Testis (tissue), 3 donors: ENCODE data around the gene MXRA5. TPM values are rescaled to one million over a fixed set of nuclear protein-coding genes. Genes with fewer than 3 reads are reported as not detected.
"Not testable (repeated sequence)": the region's sequence is repeated elsewhere in the genome, so short reads cannot be mapped to it uniquely, and the experiment has no call there.

ENCODE experiments used
- DNase-seq: peaks from one replicate; pipeline ENCODE4 v3.0.0-alpha.2; 2019
- H3K27ac ChIP-seq, 2 donors: fragments of 200-600 bp; sonication (generic); one replicate each; pipeline ENCODE4 v1.5.1; 2019
- H3K27me3 ChIP-seq: fragments of 200-600 bp; sonication (generic); one replicate; pipeline ENCODE4 v1.5.1; 2019
- H3K36me3 ChIP-seq: fragments of 200-600 bp; sonication (generic); one replicate; pipeline ENCODE4 v1.5.1; 2017; ENCODE audit warnings: low read depth; ENCODE audit errors: missing control alignments
- H3K4me1 ChIP-seq: fragments of 200-600 bp; sonication (generic); one replicate; pipeline ENCODE4 v1.5.1; 2019
- H3K4me3 ChIP-seq, 2 donors: fragments of 200-600 bp; sonication (generic); one replicate each; pipeline ENCODE4 v1.5.1; 2017 to 2019
- H3K9me3 ChIP-seq: fragments of 200-600 bp; sonication (generic); one replicate; pipeline ENCODE4 v1.5.1; 2017
- POLR2A ChIP-seq: fragments of 450-650 bp; IDR thresholded peaks from one replicate; pipeline ENCODE4 v1.6.1; 2017; ENCODE audit warnings: antibody characterized with exemption, mild to moderate bottlenecking, moderate library complexity
- WGBS, 2 donors: methylation state at CpG; one replicate each; pipeline ENCODE4 v1.1.5; 2018; 5-methylcytosine and 5-hydroxymethylcytosine counted together
- intact Hi-C: fragments of 100-400 bp; cut with DNase I; formaldehyde crosslinking; loops from one replicate; pipeline ENCODE4 v1.15.1; 2023; ENCODE audit warnings: low total_unique reads
- polyA plus RNA-seq: library from polyadenylated mRNA; stranded (reverse); fragments of 350-450 nt; fragmentation: Illumina TruSeq; extraction: RNeasy Lipid Tissue Mini Kit (QIAGEN cat#74804); gene quantifications from one replicate; pipeline ENCODE4 v1.2.3, GENCODE V29; 2014; ENCODE audit warnings: low read depth, low replicate concordance; ENCODE audit not compliant: insufficient read depth
- total RNA-seq, 2 donors: library from RNA; depleted of rRNA; stranded (reverse); fragments of >200 nt; gene quantifications; one replicate each; pipeline ENCODE4 v1.2.3, GENCODE V29; 2016
- TF ChIP-seq, protein P1 (sequence below), 3 experiments: fragments of 450-650 bp in 2 of 3; fragments of 200-600 bp in 1 of 3; sonication (generic) in 1 of 3; IDR thresholded peaks; one replicate each; pipeline ENCODE4 v1.5.1; 2016 to 2019; ENCODE audit warnings: antibody characterized with exemption in 3 of 3, mild to moderate bottlenecking in 2 of 3, moderate library complexity in 1 of 3

Gene MXRA5
- total and polyA plus RNA-seq, 3 donors from 2014 or later, result 0.31 to 8.6 (median 0.68) TPM

DNA sequence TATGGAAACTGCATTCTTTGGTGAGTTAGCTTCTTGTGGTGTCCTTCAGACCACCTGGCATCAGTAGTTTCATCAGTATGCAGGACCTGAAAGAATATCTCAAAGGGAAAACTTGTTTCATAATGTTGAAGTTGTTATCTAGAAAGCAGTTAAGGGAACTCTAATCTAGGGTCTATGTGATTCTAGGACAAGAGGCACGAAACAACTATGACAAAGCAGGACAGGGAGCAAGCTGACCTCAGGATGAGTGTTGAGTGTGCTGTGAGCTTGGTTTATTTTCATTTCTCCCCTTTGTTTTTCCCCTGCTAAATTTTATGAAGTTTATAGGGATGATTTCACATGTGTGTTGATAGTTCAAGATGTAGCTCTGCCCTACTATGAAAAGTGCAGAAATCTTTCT lies 65.7 kb downstream of the MXRA5 start:
- intact Hi-C loops, result no loop called here

DNA sequence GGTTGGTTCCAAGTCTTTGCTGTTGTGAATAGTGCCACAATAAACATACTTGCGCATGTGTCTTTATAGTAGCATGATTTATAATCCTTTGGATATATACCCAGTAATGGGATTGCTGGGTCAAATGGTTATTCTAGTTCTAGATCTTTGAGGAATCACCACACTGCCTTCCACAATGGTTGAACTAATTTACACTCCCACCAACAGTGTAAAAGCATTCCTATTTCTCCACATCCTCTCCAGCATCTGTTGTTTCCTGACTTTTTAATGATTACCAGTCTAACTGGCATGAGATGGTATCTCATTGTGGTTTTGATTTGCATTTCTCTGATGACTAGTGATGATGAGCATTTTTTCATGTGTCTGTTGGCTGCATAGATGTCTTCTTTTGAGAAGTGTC lies 72.8 kb downstream of the MXRA5 start:
- H3K27me3 ChIP-seq, H3K27ac ChIP-seq, DNase-seq, H3K36me3 ChIP-seq, intact Hi-C loops, H3K4me1 ChIP-seq, H3K4me3 ChIP-seq, H3K9me3 ChIP-seq: not testable (repeated sequence)
- 94 to 100% methylated on average over 1 of the region's 1 CpG for WGBS, 2 donors

More for the DNA sequence above, 65.7 kb downstream of the MXRA5 start:
- H3K9me3 ChIP-seq, result no peaks in the 10 kb centered on the region
- no peak overlapping the region for H3K27ac ChIP-seq
- H3K4me1 ChIP-seq, result no peaks in the 10 kb centered on the region
- no peak overlapping the region for H3K4me3 ChIP-seq
- WGBS, 2 donors, result 38% methylated on average over 1 of the region's 1 CpG
- H3K36me3 ChIP-seq, result no peaks in the 10 kb centered on the region
- no peak for DNase-seq
- no peak for TF ChIP-seq POLR2A
- TF ChIP-seq, protein P1, sequence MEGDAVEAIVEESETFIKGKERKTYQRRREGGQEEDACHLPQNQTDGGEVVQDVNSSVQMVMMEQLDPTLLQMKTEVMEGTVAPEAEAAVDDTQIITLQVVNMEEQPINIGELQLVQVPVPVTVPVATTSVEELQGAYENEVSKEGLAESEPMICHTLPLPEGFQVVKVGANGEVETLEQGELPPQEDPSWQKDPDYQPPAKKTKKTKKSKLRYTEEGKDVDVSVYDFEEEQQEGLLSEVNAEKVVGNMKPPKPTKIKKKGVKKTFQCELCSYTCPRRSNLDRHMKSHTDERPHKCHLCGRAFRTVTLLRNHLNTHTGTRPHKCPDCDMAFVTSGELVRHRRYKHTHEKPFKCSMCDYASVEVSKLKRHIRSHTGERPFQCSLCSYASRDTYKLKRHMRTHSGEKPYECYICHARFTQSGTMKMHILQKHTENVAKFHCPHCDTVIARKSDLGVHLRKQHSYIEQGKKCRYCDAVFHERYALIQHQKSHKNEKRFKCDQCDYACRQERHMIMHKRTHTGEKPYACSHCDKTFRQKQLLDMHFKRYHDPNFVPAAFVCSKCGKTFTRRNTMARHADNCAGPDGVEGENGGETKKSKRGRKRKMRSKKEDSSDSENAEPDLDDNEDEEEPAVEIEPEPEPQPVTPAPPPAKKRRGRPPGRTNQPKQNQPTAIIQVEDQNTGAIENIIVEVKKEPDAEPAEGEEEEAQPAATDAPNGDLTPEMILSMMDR (IDR thresholded peaks at IDR 0.05), result no peak
- no peaks in the 10 kb centered on the region for H3K27me3 ChIP-seq

DNA sequence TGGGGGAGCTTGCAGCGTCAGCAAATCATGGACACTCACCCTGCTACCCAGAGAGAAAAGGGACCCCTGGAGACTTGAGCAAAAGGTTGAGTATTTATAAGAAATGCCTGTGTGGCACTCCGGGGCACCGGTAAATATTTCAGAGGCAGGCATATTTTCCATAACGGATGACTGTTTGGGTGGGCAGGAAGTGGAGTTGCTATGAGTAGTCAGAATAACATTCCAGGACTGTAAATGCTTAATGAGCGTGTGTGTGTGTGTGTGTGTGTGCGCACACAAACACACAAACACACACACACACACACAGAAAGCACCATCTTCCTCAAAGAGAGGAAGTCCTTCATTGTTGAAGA lies 74.6 kb downstream of the MXRA5 start:
- H3K4me1 ChIP-seq, result no peaks in the 10 kb centered on the region
- 12 to 34% methylated on average over 4 to 5 of the region's 6 CpGs for WGBS, 2 donors
- H3K9me3 ChIP-seq, result no peaks in the 10 kb centered on the region
- intact Hi-C loops, result no loop called here
- TF ChIP-seq, protein P1 (IDR thresholded peaks at IDR 0.05), result no peak
- TF ChIP-seq POLR2A, result no peak
- H3K27ac ChIP-seq, result no peak overlapping the region
- H3K4me3 ChIP-seq, result no peak overlapping the region
- no peak for DNase-seq
- no peaks in the 10 kb centered on the region for H3K36me3 ChIP-seq
- H3K27me3 ChIP-seq, result no peaks in the 10 kb centered on the region

DNA sequence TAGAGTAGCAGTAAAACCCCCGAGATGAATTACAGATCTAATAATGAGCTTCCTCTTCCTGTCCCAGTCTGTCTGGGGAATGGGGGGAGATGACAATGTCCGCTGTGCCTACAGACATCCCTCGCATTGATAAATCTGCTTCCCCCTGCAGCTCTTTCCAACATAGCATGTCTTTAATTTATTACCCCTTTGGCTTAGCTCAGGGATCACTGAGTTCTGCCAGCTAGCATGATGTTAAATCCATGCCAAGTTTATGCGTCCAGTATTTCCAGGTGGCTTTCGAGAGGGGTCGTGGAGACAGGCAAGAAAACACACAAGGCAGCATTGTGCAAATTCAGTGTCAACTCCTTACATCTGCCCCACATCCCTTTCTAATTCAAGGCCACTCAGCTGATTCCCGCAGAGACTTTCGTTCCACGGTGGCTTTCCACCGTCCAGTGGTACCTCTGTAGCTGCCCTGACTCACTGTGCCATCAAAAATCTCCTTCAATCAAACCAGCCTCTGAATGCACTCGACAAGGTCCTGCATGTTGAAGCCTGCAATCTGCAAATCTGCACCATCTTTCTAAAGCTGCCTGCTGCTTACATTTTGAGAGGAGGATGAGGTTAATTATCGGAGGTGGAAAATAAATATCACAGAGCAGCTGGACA lies 75.1 kb downstream of the MXRA5 start:
- H3K27ac ChIP-seq, result no peak overlapping the region
- no peak for TF ChIP-seq POLR2A
- TF ChIP-seq, protein P1 (IDR thresholded peaks at IDR 0.05), result no peak
- WGBS, 2 donors, result 1 to 5% methylated on average over 9 to 12 of the region's 12 CpGs

DNA sequence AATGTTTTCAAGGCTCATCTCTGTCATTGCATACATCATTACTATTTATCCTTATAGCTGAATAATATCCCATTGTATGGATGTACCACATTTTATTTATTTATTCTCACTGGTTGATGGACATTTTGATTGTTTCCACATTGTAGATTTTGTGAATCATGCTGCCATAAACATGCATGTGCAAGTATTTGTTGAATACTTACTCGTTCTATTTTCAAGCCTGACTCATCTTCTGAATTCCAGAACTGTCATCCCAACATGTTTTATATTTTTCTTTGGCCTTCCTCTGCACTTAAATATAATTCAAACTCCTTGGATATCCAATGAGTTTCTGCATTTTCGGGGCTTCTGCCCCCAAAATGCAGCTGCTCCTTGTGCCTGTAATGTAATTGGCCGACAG lies 77.6 kb downstream of the MXRA5 start:
- TF ChIP-seq, protein P1 (IDR thresholded peaks at IDR 0.05), result no peak
- TF ChIP-seq POLR2A, result no peak
- H3K9me3 ChIP-seq, result no peaks in the 10 kb centered on the region
- no peaks in the 10 kb centered on the region for H3K27me3 ChIP-seq
- no peaks in the 10 kb centered on the region for H3K4me1 ChIP-seq
- H3K4me3 ChIP-seq, result no peak overlapping the region
- no peak overlapping the region for H3K27ac ChIP-seq
- WGBS, 2 donors, result 73 to 87% methylated on average over 3 of the region's 3 CpGs
- no peaks in the 10 kb centered on the region for H3K36me3 ChIP-seq
- DNase-seq, result no peak
- intact Hi-C loops, result no loop called here

More for the DNA sequence above, 75.1 kb downstream of the MXRA5 start:
- Histone ChIP-seq H3K27me3 (no peaks in the 10 kb centered on the region), H3K4me1 (no peaks in the 10 kb centered on the region), H3K9me3 (no peaks in the 10 kb centered on the region), H3K4me3 (no peak overlapping the region), H3K36me3 (no peaks in the 10 kb centered on the region)
- DNase-seq, result no peak
- intact Hi-C loops, result no loop called here
